OCI-LY3 (cell line): ENCODE results near the gene NEU1.

Source experiments
- H2AFZ ChIP-seq: fragments of 200-600, 300-600 bp; shearing (Covaris generic); 2 replicates; pipeline ENCODE4 v1.6.0; 2014; ENCODE audit warnings: antibody characterized with exemption, low read depth, low read length
- H3K27ac ChIP-seq: fragments of 200-600, 300-600 bp; sonication (generic); 2 replicates; pipeline ENCODE4 v1.5.1; 2014; ENCODE audit warnings: mild to moderate bottlenecking, low read length, moderate library complexity, mixed read lengths
- H3K27me3 ChIP-seq: fragments of 200-600, 300-600 bp; sonication (generic); 2 replicates; pipeline ENCODE4 v1.6.1; 2014; ENCODE audit warnings: low read depth, low read length, mixed read lengths
- H3K36me3 ChIP-seq: fragments of 200-600, 300-600 bp; sonication (generic); replicated peaks from 2 replicates; pipeline ENCODE3; 2014; ENCODE audit warnings: low read depth, low read length, mixed read lengths
- H3K4me1 ChIP-seq: fragments of 300-600, 200-600 bp; sonication (generic); 2 replicates; pipeline ENCODE4 v1.6.1; 2014; ENCODE audit warnings: low read length, mixed read lengths
- H3K4me2 ChIP-seq: fragments of 200-600, 300-600 bp; sonication (generic); 2 replicates; pipeline ENCODE4 v1.6.1; 2014; ENCODE audit warnings: low read length, mixed read lengths
- H3K4me3 ChIP-seq: fragments of 300-600, 200-600 bp; sonication (generic); 2 replicates; pipeline ENCODE4 v1.5.1; 2014; ENCODE audit warnings: antibody characterized with exemption, mild to moderate bottlenecking, low read length, moderate library complexity
- H3K79me2 ChIP-seq: fragments of 300-600, 200-600 bp; shearing (Covaris generic); 2 replicates; pipeline ENCODE4 v1.6.1; 2014; ENCODE audit warnings: mild to moderate bottlenecking, low read length, mixed read lengths
- H3K9ac ChIP-seq: fragments of 300-600, 200-600 bp; shearing (Covaris generic); 2 replicates; pipeline ENCODE4 v1.6.0; 2014; ENCODE audit warnings: mild to moderate bottlenecking, low read length, moderate library complexity
- H3K9me3 ChIP-seq: fragments of 200-600, 300-600 bp; shearing (Covaris generic); 2 replicates; pipeline ENCODE4 v1.6.1; 2014; ENCODE audit warnings: low read length, mixed read lengths; ENCODE audit not compliant: insufficient read depth
- H4K20me1 ChIP-seq: fragments of 200-600, 300-600 bp; sonication (generic); 2 replicates; pipeline ENCODE4 v1.6.1; 2016; ENCODE audit warnings: low read length, mixed read lengths; ENCODE audit not compliant: insufficient read depth
- CTCF ChIP-seq: fragments of 200-600, 300-600 bp; sonication (generic); IDR thresholded peaks from 2 replicates; pipeline ENCODE4 v1.5.1; 2014; ENCODE audit warnings: antibody characterized with exemption, low read length, low read depth
- EZH2phosphoT487 ChIP-seq: fragments of 200-600 bp; shearing (Covaris generic); IDR thresholded peaks from 2 replicates; pipeline ENCODE4 v1.6.1; 2018; ENCODE audit warnings: antibody characterized with exemption, mixed run types, low read depth

NEU1 gene

GRCh38 chr6:31878222-31878621 lies 15.6 kb upstream of the NEU1 start:
- no peak overlapping the region for H3K4me2 ChIP-seq

GRCh38 chr6:31877651-31878161 lies 15.1 kb upstream of the NEU1 start:
- H3K36me3 ChIP-seq = peaks cover 3% of the 10 kb centered on the region
- no peaks in the 10 kb centered on the region for H3K4me1 ChIP-seq
- no peak overlapping the region for H3K27ac ChIP-seq
- no peak overlapping the region for H3K4me3 ChIP-seq
- no peak overlapping the region for H2AFZ ChIP-seq
- H4K20me1 ChIP-seq = no peaks in the 10 kb centered on the region
- no peak overlapping the region for H3K4me2 ChIP-seq
- no peak overlapping the region for H3K9ac ChIP-seq
- H3K27me3 ChIP-seq = no peaks in the 10 kb centered on the region
- TF ChIP-seq EZH2phosphoT487 = no peak
- no peak for TF ChIP-seq CTCF
- no peaks in the 10 kb centered on the region for H3K9me3 ChIP-seq
- no peaks in the 10 kb centered on the region for H3K79me2 ChIP-seq

More at GRCh38 chr6:31878222-31878621, 15.6 kb upstream of the NEU1 start:
- Histone ChIP-seq H3K9me3 (no peaks in the 10 kb centered on the region), H3K27me3 (no peaks in the 10 kb centered on the region), H4K20me1 (no peaks in the 10 kb centered on the region), H3K4me3 (no peak overlapping the region), H3K4me1 (no peaks in the 10 kb centered on the region), H2AFZ (no peak overlapping the region), H3K36me3 (peaks cover 3% of the 10 kb centered on the region), H3K79me2 (no peaks in the 10 kb centered on the region), H3K9ac (no peak overlapping the region), H3K27ac (no peak overlapping the region)
- TF ChIP-seq CTCF (no peak), EZH2phosphoT487 (no peak)

- Histone ChIP-seq H3K27ac (no peak overlapping the region), H3K4me3 (no peak overlapping the region), H4K20me1 (no peaks in the 10 kb centered on the region), H3K27me3 (no peaks in the 10 kb centered on the region), H3K9ac (no peak overlapping the region), H3K36me3 (peaks cover 3% of the 10 kb centered on the region), H2AFZ (no peak overlapping the region), H3K9me3 (no peaks in the 10 kb centered on the region), H3K4me2 (no peak overlapping the region), H3K79me2 (no peaks in the 10 kb centered on the region), H3K4me1 (no peaks in the 10 kb centered on the region)
- TF ChIP-seq CTCF (no peak), EZH2phosphoT487 (no peak)
These were observed 14.6 kb upstream of the NEU1 start for GRCh38 chr6:31877125-31877650.

GRCh38 chr6:31876357-31876756 lies 13.7 kb upstream of the NEU1 start:
- Histone ChIP-seq H3K9ac (no peak overlapping the region), H4K20me1 (no peaks in the 10 kb centered on the region), H3K4me2 (no peak overlapping the region), H3K9me3 (no peaks in the 10 kb centered on the region), H2AFZ (no peak overlapping the region), H3K4me1 (no peaks in the 10 kb centered on the region), H3K27me3 (no peaks in the 10 kb centered on the region), H3K4me3 (no peak overlapping the region), H3K79me2 (no peaks in the 10 kb centered on the region), H3K36me3 (peaks cover under 1% of the 10 kb centered on the region), H3K27ac (no peak overlapping the region)
- no peak for TF ChIP-seq EZH2phosphoT487
- no peak for TF ChIP-seq CTCF
